ENCODE data around the gene PITRM1.
"Not testable (repeated sequence)": the region's sequence is repeated elsewhere in the genome, so short reads cannot be mapped to it uniquely, and the experiment has no call there.

Gene PITRM1

GRCh38 chr10:3119796-3120459, 52.7 kb downstream of the PITRM1 start:
- no peak for DNase-seq

- no peak for DNase-seq
Observed at GRCh38 chr10:3118641-3119091, 53.9 kb downstream of the PITRM1 start.

GRCh38 chr10:3117486-3117885, 55.1 kb downstream of the PITRM1 start:
- no peak for DNase-seq

DNA sequence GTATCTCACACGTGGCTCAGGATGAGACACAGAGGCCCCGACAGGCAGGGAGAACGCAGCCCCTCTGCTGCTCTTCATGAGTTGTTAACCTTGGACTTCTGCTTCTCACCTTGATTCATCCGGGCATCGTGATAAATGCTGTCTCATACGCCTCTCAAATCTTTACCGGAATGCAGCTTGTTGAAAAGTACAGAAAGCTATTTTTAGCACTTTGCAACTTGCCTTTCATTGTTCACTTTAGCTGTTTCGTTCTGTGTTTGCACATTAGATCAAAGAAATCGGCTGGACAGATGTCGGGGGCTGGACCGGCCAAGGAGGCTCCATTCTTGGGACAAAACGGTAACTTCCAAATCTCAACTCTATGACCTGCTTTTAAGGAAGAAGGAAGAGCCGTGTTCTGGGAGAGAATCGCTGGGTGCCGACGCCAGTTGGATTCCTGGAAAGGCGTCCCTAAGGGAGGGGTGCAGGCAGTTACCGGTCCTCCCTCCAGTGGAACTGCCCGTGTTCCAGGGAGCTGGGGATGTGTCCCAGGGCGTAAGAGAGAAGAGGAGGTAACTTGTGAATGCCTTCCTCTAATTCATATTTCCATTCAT, 56.0 kb downstream of the PITRM1 start:
- no peak for DNase-seq

GRCh38 chr10:3115685-3116084, 56.9 kb downstream of the PITRM1 start:
- DNase-seq, result no peak

DNA sequence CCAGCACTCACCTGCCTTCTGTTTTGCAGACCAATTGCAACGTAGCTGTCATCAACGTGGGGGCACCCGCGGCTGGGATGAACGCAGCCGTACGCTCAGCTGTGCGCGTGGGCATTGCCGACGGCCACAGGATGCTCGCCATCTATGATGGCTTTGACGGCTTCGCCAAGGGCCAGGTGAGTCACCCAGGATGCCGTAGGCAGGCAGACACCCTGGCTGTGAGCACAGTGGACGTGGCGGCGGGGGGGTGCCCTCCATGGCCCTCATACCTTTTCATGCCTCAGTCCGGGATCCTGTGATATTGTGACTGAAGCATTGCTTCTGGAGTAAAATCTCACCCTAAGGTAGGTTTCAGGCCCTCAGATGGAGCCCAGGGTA, 59.2 kb downstream of the PITRM1 start:
- DNase-seq, result no peak

DNA sequence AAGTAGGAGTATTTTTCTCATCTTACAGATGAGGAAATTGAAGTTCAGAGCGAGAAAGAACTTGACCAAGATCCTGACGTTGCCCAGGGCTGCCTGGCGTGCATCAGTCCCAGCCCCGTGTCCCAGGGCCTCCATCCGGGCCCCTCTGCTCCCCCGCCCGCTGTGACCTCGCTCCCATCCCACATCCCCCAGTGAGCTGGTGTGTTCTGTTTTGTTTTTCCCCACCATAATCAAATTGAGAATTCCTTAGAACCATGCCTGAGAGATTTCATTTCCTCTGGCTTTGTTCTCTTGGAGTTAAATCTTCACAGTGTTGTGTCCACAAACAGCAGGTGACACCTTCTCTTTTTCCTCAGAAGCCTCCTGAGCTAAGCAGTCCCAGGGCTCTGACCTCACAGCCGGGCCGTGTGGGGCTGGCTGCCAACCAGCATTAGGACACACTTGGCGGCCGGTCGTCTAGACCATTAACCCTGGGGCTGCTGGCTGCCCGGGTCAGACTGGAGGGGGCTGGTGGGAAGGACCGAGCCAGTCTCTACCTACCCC, 60.9 kb downstream of the PITRM1 start:
- DNase-seq, result no peak

GRCh38 chr10:3110782-3111620, 61.6 kb downstream of the PITRM1 start:
- DNase-seq, result no peak

DNA sequence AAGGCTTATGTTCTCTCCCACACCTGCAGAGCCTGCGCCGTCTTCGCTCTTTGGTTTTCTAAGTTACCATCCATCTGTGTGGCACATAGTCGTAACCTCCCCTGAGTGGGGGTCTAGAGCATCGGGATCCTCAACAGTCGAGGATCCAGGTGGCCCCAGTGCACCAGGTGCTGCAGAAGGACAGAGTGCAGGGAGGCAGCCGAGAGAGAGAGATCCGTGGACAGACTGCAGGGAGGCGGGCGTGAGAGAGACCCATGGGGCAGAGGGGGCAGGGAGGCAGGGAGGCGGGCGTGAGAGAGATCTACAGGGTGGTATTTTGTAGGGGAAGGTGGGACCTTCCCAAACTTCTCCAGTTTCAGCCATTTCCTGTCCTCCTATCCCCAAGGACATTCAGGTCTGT, 62.9 kb downstream of the PITRM1 start:
- DNase-seq, result no peak

DNA sequence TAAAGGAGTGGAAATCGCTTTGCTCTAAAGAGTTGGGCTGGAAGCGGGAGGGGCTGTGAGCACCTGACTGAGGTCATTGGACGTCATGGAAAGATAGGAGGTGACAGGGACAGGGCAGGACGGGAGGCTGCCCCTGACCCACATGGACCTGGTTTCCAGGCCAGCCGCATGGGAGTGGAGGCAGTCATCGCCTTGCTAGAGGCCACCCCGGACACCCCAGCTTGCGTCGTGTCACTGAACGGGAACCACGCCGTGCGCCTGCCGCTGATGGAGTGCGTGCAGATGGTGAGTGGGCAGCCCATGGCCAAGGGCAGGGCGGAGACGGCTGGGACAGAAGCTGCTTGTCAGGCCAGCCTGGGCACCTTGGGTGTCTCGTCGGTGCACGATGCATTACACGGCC, 63.4 kb downstream of the PITRM1 start:
- DNase-seq, result no peak

DNA sequence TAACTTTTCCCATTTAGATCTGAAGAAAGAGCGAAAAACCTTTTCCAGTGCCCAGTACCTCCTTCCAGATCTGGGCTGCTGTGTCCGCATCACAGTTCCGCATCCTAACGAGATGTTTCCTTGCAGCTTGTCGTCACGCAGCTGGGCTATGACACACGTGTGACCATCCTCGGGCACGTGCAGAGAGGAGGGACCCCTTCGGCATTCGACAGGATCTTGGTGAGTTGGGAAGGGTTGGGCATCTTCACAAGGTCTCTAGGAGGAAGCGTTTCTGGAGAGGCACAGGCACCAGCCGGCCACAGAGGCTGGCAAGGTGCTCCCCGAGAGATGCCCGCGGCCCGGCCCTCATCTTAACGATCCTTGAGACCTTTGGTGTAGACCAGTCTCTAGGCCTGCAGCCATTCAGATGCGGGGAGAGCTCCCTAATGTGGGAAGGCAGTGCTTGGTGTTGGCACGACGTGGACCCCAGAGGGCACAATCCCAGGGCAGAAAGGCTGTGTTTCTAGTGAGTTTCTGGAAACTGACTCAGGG, 63.9 kb downstream of the PITRM1 start:
- DNase-seq, result no peak

- DNase-seq, result no peak
Observed at GRCh38 chr10:3108033-3108432, 64.5 kb downstream of the PITRM1 start.

DNA sequence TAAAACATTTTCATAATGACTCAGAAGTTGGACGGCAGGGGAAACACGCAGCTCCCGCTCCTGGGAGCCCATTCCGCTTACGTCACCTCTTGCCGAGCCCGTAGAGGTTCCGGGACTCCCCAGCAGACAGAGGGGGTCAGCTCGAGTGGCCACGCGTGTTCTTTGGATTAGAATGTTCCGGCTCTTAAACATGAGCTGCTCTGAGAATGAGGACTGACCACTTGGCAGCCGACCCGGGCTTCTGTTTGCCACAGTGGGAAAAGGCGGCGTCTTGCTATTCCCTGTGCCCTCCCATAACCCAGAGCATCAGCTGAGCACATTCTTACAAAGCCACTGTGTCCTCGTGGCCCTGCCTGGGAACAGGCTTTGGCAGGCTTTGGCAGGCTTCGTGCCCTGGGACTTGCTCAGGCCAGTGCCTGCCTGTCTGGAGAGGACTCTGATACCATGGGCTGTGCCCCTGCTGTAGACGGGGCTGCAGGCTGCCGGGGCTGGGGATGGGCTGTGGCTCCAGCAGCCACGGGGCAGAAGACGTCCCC, 65.1 kb downstream of the PITRM1 start:
- DNase-seq, result no peak

- no peak for DNase-seq
Observed at GRCh38 chr10:3106928-3107425, 65.6 kb downstream of the PITRM1 start.

- DNase-seq, result not testable (repeated sequence)
Observed at GRCh38 chr10:3106328-3106727, 66.3 kb downstream of the PITRM1 start.

DNA sequence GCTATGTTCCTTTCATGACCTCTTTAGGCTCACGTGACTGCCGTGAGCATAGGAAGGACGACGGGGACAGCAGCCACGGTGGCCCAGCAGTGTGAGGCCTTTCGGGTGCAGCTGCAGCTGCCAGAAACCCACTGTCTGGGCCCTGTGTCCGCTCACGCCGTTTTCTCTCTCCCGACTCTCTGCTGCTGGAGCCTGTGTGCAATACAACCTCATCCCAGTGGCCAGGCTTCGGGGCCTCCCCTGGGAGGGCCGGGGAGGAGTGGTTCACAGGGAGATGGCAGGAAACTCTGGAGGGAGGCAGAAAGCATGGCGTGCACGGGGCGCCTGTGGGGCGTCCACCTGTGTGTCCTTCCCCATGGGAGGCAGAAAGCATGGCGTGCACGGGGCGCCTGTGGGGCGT, 66.7 kb downstream of the PITRM1 start:
- DNase-seq, result no peak

- DNase-seq, result no peak
Observed at GRCh38 chr10:3105166-3105565, 67.4 kb downstream of the PITRM1 start.

DNA sequence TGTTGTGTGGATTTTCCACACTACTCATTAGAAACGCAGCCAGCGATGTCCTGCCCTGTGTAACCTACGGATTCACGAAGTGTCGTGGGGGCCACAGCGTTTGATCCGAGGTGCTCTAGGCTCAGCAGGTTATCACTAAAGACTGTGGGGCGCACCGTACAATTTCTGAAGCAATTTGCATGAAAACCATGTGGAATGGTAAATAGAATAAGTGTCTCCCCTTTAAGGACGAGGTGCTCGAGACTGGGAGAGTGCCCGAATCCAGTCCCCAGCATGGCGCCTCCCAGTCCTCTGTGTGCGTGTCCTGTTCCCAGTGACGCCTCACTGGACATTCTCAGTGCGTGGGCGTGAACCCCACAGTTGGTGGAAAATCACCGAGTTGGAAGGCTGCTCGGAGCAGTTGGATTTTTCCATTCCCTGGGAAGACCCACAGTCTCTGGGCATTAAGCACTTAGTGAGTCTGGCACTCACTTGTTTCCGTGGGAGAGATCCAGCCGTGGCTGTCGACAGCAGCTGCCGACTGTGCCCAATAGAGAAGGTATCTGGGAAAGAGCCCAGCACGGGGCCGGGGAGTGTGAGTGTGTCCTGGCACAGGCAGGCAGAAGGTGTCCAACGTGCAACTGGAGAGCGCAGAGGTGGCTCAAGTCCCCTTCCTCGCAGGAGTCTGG, 68.2 kb downstream of the PITRM1 start:
- DNase-seq, result no peak

- DNase-seq, result no peak
Observed at GRCh38 chr10:3103646-3104045, 68.9 kb downstream of the PITRM1 start.

DNA sequence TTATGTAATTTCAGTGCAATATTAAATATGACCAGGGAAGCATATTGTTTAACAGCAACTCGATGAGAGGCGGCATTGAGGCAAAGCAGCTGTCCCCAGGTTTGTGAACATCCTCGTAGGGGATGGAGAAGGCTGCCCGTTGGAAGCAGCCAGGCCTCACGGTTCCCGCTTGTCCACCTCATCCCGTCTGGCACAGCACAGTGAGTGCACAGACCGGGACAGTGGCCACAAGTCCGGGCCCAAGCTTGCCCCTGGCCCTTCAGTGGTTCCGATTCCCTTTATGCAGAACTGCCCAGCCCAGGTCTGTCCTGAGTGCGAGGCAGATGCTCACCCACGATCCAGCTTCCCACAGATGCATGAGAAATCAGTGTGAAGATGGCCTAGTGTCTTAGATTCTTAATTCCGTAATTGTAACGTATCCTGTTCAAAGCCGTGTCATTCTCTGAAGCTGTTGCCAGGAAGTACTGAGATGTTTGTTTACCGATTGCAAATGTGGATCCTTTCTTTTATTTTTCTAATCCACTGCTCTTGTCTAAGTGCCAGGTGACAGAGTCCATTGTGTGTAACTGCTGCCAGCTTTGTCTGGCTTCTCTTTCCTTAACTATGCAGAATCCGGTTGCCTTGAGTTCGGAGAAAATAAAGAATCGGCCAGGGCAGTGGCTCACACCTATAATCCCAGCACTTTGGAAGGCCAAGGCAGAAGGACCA, 69.7 kb downstream of the PITRM1 start:
- no peak for DNase-seq

- DNase-seq, result no peak
Observed at GRCh38 chr10:3100856-3101640, 71.5 kb downstream of the PITRM1 start.
